CD14-positive monocyte (primary cell): ENCODE measurements around the gene WDFY4. TPM values are rescaled to one million over a fixed set of nuclear protein-coding genes. Genes with fewer than 3 reads are reported as not detected.

Experiments
- DNase-seq, 3 donors: peaks; one replicate each; pipeline ENCODE4 v3.0.0-alpha.2; 2011 to 2022
- H2AFZ ChIP-seq: 2 replicates; pipeline ENCODE4 v1.6.0; 2012; ENCODE audit warnings: mild to moderate bottlenecking, low read depth, low read length, inconsistent platforms; ENCODE audit not compliant: insufficient read depth, poor library complexity, severe bottlenecking
- H3K27ac ChIP-seq, 2 donors: 1 replicate in 1 of 2; 2 replicates in 1 of 2; pipeline ENCODE4 v1.5.1; 2012 to 2013; ENCODE audit warnings: low read length in 2 of 2, control low read depth in 1 of 2, inconsistent platforms in 1 of 2, low read depth in 1 of 2, mild to moderate bottlenecking in 1 of 2
- H3K27me3 ChIP-seq, 2 donors: one replicate each; pipeline versions ENCODE4 v1.6.0 to v1.6.1; 2011 to 2013; ENCODE audit warnings: low read length in 2 of 2; ENCODE audit not compliant: control insufficient read depth in 2 of 2, insufficient read depth in 2 of 2
- H3K36me3 ChIP-seq, 2 donors: replicated peaks in 1 of 2; 1 replicate in 1 of 2; 2 replicates in 1 of 2; pipeline versions ENCODE4 v1.5.1 to v1.6.1; 2012 to 2013; ENCODE audit warnings: low read length in 2 of 2, control low read depth in 1 of 2, inconsistent platforms in 1 of 2, mild to moderate bottlenecking in 1 of 2; ENCODE audit not compliant: insufficient read depth in 2 of 2, control insufficient read depth in 1 of 2
- H3K4me1 ChIP-seq, 2 donors: 1 replicate in 1 of 2; 2 replicates in 1 of 2; pipeline versions ENCODE4 v1.5.1 to v1.6.1; 2012 to 2013; ENCODE audit warnings: low read length in 2 of 2, control low read depth in 1 of 2, inconsistent platforms in 1 of 2, mild to moderate bottlenecking in 1 of 2, moderate library complexity in 1 of 2; ENCODE audit not compliant: insufficient read depth in 2 of 2, control insufficient read depth in 1 of 2
- H3K4me2 ChIP-seq: replicated peaks from 2 replicates; pipeline ENCODE3; 2012; ENCODE audit warnings: low read length, moderate library complexity, mild to moderate bottlenecking; ENCODE audit not compliant: poor library complexity, severe bottlenecking; ENCODE audit errors: extremely low read depth
- H3K4me3 ChIP-seq, 3 experiments: fragments of 200-600 bp in 1 of 3; sonication (generic) in 1 of 3; replicated peaks in 1 of 3; 1 replicate in 2 of 3; 2 replicates in 1 of 3; pipeline ENCODE4 v1.5.1; 2011 to 2013; ENCODE audit warnings: low read length in 3 of 3, mild to moderate bottlenecking in 3 of 3, control low read depth in 2 of 3, low read depth in 2 of 3, inconsistent platforms in 1 of 3, moderate library complexity in 1 of 3
- H3K79me2 ChIP-seq: 2 replicates; pipeline ENCODE4 v1.6.0; 2012; ENCODE audit warnings: mild to moderate bottlenecking, control low read depth, inconsistent platforms, low read length, moderate library complexity; ENCODE audit not compliant: insufficient read depth
- H3K9ac ChIP-seq: 2 replicates; pipeline ENCODE4 v1.6.0; 2017; ENCODE audit warnings: low read length, mild to moderate bottlenecking; ENCODE audit not compliant: insufficient read depth, poor library complexity, severe bottlenecking
- H3K9me3 ChIP-seq, 2 donors: replicated peaks in 1 of 2; 1 replicate in 1 of 2; 2 replicates in 1 of 2; pipeline versions ENCODE4 v1.5.1 to v1.6.1; 2012 to 2013; ENCODE audit warnings: low read length in 2 of 2, control low read depth in 1 of 2; ENCODE audit not compliant: control insufficient read depth in 1 of 2, insufficient read depth in 1 of 2
- H4K20me1 ChIP-seq: 2 replicates; pipeline ENCODE4 v1.6.0; 2012; ENCODE audit warnings: mild to moderate bottlenecking, low read length, control low read depth, moderate library complexity; ENCODE audit not compliant: insufficient read depth
- H3K27ac Mint-ChIP-seq, 7 donors: one replicate each; pipeline ENCODE4 v1.8.0; 2020; ENCODE audit warnings: mild to moderate bottlenecking in 7 of 7, mixed read lengths in 7 of 7, moderate library complexity in 6 of 7, inconsistent platforms in 2 of 7
- H3K27me3 Mint-ChIP-seq, 3 donors: one replicate each; pipeline ENCODE4 v1.8.0; 2021 to 2022; ENCODE audit warnings: low read depth in 3 of 3, mild to moderate bottlenecking in 3 of 3, mixed read lengths in 3 of 3, moderate library complexity in 3 of 3, inconsistent platforms in 1 of 3
- H3K36me3 Mint-ChIP-seq, 2 donors: one replicate each; pipeline ENCODE4 v1.8.0; 2020; ENCODE audit warnings: mixed read lengths in 2 of 2, inconsistent platforms in 1 of 2, mild to moderate bottlenecking in 1 of 2
- H3K4me1 Mint-ChIP-seq: one replicate; pipeline ENCODE4 v1.8.0; 2020; ENCODE audit warnings: mild to moderate bottlenecking, mixed read lengths
- H3K4me3 Mint-ChIP-seq, 2 donors: one replicate each; pipeline ENCODE4 v1.8.0; 2020; ENCODE audit warnings: mild to moderate bottlenecking in 2 of 2, mixed read lengths in 2 of 2, moderate library complexity in 1 of 2
- H3K9me3 Mint-ChIP-seq, 7 donors: one replicate each; pipeline ENCODE4 v1.8.0; 2020 to 2022; ENCODE audit warnings: mixed read lengths in 7 of 7, mild to moderate bottlenecking in 6 of 7, moderate library complexity in 6 of 7, inconsistent platforms in 2 of 7
- CTCF ChIP-seq: fragments of 200-600 bp; IDR thresholded peaks from one replicate; pipeline ENCODE4 v1.8.0; 2022; ENCODE audit warnings: antibody characterized with exemption, mild to moderate bottlenecking
- WGBS: methylation state at CpG from one replicate; pipeline ENCODE4 v1.1.5; 2013; ENCODE audit warnings: missing lambda C conversion rate; ENCODE audit not compliant: insufficient coverage; 5-methylcytosine and 5-hydroxymethylcytosine counted together
- intact Hi-C, 2 donors: fragments of 100-400 bp; cut with micrococcal nuclease; formaldehyde crosslinking; loops; one replicate each; pipeline versions ENCODE4 v1.15.0 to v1.15.1; 2023
- polyA plus RNA-seq, 3 donors: library from polyadenylated mRNA; depleted of rRNA in 1 of 3; unstranded in 2 of 3; stranded (reverse) in 1 of 3; fragments of 300-500 nt in 2 of 3; fragments of >200 nt in 1 of 3; fragmentation: Illumina TruSeq in 2 of 3; gene quantifications; 1 replicate in 2 of 3; 2 replicates in 1 of 3; pipeline ENCODE4 v1.2.3, GENCODE V29; 2012 to 2021
- small RNA-seq: library from RNA; depleted of rRNA; stranded (forward); fragments of <200 nt; gene quantifications from one replicate; pipeline ENCODE3, GENCODE V24; 2012; ENCODE audit warnings: low read depth; ENCODE audit not compliant: insufficient read length

WDFY4 gene
- polyA plus RNA-seq, 3 donors, result 7.5 to 36.1 (median 9.8) TPM

- Mint-ChIP-seq H3K4me3 (no peak overlapping the region), H3K9me3 (no peaks in the 10 kb centered on the region), H3K27me3 (peaks cover 1 to 5% (median 2%) of the 10 kb centered on the region in 3 donors), H3K27ac (no peak overlapping the region), H3K4me1 (no peaks in the 10 kb centered on the region), H3K36me3 (no peaks in the 10 kb centered on the region)
- no peak for TF ChIP-seq CTCF
- Histone ChIP-seq H3K27ac (no peak overlapping the region), H3K9me3 (no peaks in the 10 kb centered on the region), H4K20me1 (no peaks in the 10 kb centered on the region), H3K27me3 (no peaks in the 10 kb centered on the region), H3K9ac (no peak overlapping the region), H3K4me2 (no peak overlapping the region), H2AFZ (no peak overlapping the region), H3K79me2 (no peaks in the 10 kb centered on the region), H3K4me1 (no peaks in the 10 kb centered on the region), H3K36me3 (no peaks in the 10 kb centered on the region), H3K4me3 (no peak overlapping the region)
- intact Hi-C loops, result no loop called here
- no CpG with 5 or more reads among the region's 1 CpG for WGBS
- DNase-seq, result no peak
These were observed 345.0 kb downstream of the WDFY4 start for GRCh38 chr10:49029666-49030065.

Small RNA genes within 50 kb of the gene (small RNA-seq; reads per million reads assigned to genes)
- gene MIR4294, result not detected

Other genes starting within 250 kb of the WDFY4 start
- gene ARHGAP22, start 79.8 kb upstream of the WDFY4 start, polyA plus RNA-seq, result 1 to 10 TPM; 1.5 to 7.8 (median 1.9) TPM